GM18511 (cell line): Measurements from ENCODE around the gene SUV39H1.
"Not testable (repeated sequence)": the region's sequence is repeated elsewhere in the genome, so short reads cannot be mapped to it uniquely, and the experiment has no call there.

Experiments
- ATAC-seq: cut with Tn5 transposase; IDR thresholded peaks from one replicate; pipeline ENCODE4 v1.9.1; 2021; ENCODE audit warnings: mild to moderate bottlenecking, moderate library complexity; ENCODE audit not compliant: unreplicated experiment

SUV39H1 gene

DNA sequence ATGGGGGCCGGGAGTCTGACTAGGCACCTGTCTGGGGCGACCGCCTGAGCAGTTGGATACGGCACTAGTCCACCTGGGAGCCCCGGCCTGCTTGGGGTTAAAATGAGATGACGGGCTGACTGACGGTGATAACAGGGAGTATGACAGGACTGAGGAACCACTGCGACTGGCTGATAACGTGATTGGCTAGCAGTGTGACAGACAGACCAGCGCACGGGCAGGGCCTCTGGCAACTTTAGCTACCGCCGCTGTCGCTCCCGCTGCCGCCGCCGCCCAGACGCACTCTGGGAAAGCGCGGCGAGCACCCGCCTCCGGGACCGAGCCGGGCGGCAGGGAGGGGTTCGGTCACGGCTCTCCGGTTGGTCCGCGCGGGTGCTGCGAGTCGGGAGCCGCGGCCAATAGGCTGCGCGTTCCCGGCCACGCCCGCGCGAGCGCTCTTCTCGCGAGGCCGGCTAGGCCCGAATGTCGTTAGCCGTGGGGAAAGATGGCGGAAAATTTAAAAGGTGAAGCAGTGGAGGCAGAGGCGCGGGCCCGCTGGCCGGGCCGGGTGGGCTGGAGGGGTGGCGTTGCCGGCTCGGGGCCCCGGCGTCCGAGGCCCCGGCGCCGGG lies at the start of gene SUV39H1:
TSS of gene SUV39H1 (plus strand) at position 434 of the 608 bp plus-strand sequence. CDS start at position 485, 51 bp downstream.
- peak; percentile 89 for ATAC-seq

DNA sequence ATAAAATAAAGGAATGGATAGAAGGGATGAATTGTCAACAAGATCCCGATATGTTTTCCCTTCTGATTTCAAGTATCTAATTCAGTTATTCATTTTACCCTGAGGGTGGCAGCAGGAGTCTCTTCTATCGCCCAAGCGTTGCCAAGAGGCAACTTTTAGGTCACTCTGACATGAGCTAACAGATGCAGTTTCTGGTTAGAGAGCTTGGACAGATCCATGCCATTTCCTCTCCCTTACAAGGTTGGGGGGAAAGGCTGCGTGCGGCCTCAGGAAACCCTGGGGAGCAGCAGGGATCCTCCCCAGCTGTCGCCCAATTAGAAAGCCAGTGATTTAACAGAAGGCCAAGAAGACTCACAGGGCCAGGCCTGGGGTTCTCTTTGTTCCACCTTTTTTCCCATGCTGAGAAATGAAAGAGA lies 48.2 kb upstream of the SUV39H1 start:
- ATAC-seq, result no peak

DNA sequence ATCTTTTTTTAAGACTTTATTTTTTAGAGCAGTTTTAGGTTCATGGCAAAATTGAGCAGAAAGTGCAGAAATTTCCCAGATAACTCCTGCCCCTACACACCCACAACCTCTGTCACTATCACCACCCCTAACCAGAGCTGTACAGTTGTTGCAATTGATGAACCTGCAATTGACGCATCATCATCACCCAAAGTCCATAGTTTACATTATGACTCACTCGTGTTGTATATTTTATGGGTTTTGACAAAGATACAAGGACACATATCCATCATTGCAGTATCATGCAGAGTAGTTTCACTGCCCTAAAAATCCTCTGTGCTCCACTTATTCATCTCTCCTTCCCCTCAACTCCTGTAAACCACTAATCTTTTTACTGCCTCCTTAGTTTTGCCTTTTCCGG lies 47.4 kb upstream of the SUV39H1 start:
- no peak for ATAC-seq

- ATAC-seq, result not testable (repeated sequence)
Measured at GRCh38 chrX:48652055-48652579, 44.4 kb upstream of the SUV39H1 start.

DNA sequence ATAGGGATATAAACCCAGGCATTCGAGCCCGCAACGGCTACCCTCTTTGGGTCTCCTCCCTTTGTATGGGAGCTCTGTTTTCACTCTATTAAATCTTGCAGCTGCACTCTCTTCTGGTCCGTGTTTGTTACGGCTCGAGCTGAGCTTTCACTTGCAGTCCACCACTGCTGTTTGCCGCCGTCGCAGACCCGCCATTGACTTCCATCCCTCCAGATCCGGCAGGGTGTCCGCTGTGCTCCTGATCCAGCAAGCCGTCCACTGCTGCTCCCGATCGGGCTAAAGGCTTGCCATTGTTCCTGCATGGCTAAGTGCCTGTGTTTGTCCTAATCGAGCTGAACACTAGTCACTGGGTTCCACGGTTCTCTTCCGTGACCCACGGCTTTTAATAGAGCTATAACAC lies 41.8 kb upstream of the SUV39H1 start:
- ATAC-seq, result not testable (repeated sequence)

DNA sequence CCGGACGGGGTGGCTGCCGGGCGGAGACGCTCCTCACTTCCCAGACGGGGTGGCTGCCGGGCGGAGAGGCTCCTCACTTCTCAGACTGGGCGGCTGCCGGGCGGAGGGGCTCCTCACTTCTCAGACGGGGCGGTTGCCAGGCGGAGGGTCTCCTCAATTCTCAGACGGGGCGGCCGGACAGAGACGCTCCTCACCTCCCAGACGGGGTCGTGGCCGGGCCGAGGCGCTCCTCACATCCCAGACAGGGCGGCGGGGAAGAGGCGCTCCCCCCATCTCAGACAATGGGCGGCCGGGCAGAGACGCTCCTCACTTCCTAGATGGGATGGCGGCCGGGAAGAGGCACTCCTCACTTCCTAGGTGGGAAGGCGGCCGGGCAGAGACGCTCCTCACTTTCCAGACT lies 36.8 kb upstream of the SUV39H1 start:
- not testable (repeated sequence) for ATAC-seq

DNA sequence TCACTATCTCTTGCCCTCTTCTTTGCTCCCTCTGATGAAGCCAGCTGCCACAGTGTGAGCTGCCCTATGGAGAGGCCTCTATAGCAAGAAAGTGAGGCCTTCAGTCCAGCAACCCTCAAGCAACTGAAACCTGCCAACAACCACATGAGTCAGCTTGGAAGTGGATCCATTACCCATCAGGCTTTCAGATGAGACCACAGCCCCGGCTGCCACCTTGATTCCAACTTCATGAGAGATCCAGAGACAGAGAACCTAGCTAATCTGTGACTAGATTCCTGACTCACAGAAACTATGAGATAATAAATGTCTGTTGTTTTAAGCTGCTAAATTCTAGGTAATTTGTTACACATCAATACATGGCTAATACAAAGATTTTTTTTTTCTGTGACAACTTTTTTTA lies 33.3 kb upstream of the SUV39H1 start:
- ATAC-seq, result no peak

GRCh38 chrX:48664156-48664555 lies 32.4 kb upstream of the SUV39H1 start:
- no peak for ATAC-seq

GRCh38 chrX:48665991-48666390 lies 30.5 kb upstream of the SUV39H1 start:
- ATAC-seq, result no peak

GRCh38 chrX:48666649-48667048 lies 29.9 kb upstream of the SUV39H1 start:
- no peak for ATAC-seq

DNA sequence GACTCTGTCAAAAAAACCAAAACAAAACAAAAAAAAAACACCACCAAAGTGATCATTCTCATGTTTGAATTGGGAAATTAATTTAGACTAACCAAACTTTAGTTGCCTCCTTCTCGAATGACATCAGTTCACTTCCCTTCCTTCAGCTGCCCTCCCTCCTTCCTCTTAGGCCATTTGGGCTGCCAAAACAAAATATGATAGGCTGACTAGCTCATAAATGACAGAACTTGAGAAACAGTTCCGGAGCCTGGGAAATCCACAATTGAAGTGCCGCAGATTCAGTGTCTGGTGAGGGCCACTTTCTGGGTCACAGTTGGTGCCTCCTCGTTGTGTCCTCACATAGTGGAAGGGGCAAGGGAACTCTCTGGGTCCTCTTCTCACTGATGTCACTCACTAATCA lies 29.0 kb upstream of the SUV39H1 start:
- no peak for ATAC-seq

- not testable (repeated sequence) for ATAC-seq
Measured at GRCh38 chrX:48668187-48668586, 28.3 kb upstream of the SUV39H1 start.

DNA sequence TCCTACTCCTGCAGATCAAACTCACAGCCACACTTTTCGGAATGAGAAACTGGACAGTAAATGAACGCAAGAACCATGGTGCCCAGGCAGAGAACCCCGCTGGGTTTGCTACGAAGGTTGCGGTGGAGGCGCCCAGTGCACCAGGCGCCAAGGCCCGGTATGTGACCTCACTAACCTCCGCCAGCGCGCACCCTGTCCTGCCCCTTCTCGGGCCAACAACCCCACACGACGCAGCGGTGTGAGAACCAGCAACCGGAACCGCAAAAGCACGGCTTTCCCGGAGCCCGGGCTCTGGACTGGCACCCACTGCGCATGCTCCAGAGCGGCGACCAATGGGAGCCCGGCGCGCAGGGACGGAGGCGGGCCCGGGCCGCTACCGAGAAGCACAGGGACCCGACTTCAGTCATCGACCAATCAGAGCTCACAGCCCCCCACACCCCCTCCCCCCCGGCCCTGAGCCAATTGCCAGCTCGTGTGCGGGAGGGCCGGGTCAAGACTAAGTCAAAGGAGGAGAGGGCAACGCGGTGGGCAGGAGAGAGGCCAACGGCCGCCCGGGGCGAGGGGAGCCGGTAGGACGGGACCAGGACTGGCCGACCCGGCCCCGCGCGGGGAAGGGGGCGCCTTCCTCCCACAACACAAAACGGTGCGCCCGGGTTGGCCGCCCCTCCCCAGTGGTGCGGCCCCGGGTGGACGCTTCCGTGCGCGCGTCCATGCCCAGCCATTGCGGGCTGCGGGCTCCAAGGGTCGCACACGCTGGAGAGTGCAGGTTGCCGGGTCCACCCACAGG lies 20.2 kb upstream of the SUV39H1 start:
- ATAC-seq, result peak; percentile 93

DNA sequence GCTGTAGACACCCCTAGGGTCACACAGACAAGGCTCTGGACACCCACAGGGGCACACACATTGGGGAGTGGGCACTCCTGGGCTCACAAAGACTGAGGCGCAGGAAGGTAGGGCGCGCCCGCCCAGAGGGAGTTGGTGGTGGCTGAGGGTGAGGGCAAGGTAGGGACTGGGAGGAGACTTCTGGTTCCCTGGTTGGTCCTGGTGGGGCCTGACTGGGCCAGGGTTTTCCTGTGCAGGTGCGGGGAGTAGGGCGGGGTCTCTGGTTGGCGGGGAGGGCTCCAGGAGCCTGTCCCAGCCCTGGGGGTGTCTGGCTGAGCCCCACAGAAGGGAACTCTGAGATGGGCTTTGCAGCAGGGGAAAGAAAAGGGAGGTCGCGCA lies 19.7 kb upstream of the SUV39H1 start:
- ATAC-seq, result peak; percentile 20

GRCh38 chrX:48677516-48677915 lies 19.0 kb upstream of the SUV39H1 start:
- ATAC-seq, result no peak

GRCh38 chrX:48680467-48680866 lies 16.1 kb upstream of the SUV39H1 start:
- ATAC-seq, result not testable (repeated sequence)

DNA sequence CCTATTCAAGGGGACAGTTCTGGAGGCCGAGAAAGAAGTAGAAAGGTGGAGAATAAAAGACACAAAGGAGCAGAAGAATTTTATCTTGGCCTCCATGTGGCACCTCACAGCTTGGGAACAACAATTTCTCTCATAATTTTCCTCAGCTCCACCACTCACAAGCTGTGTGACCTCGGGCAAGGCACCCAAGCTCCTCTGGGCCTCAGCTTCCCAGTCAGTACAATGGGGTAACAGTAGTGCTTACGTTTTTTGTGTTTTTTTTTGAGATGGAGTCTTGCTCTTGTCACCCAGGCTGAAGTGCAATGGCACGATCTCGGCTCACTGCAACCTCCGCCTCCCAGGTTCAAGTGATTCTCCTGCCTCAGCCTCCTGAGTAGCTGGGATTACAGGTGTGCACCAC lies 15.6 kb upstream of the SUV39H1 start:
- ATAC-seq, result not testable (repeated sequence)

DNA sequence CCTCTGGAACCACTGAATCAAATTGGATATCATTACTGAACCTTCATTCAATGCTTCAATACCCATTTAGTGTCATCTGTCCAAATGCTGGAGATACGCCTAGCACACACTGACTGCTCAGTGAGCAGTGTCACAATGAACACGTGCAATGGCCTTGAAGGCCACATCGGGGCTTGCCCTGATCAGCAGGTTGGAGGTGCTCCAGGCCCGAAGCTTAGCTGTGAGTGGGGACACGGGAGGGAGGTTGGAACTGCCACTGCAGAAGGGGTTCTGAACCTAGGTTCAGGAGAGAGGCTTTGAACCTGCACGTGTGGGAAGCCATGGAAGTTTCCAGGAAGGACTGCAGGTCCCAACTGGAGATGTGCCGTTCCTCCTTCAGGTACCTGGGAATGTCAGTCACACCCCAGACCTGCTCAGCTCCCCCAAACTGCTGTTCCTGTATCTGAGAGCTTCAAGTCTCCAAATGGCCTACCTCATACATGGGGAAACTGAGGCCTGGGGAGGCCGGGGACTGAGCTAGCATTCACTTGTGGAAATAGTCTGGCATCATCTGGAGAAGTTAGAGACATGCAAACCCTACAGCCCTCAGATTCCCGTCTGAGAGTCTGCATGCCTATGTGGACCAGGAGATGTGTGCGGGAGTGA lies 14.9 kb upstream of the SUV39H1 start:
- ATAC-seq, result no peak

DNA sequence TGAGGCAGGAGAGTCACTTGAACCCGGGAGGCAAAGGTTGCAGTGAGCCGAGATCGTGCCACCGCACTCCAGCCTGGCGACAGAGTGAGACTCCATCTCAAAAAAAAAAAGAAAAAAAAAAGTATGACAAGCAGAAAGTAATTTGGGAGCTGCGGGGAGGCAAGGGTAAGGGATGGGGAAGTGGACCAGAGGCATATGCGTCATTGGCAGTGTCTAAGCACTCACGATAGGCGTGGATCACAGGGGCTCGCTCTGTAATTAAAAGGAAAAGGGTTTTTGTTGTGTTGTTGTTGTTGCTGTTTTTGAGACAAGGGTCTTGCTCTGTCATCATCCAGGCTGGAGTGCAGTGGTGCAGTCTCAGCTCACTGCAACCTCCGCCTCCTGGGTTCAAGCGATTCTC lies 13.7 kb upstream of the SUV39H1 start:
- not testable (repeated sequence) for ATAC-seq

DNA sequence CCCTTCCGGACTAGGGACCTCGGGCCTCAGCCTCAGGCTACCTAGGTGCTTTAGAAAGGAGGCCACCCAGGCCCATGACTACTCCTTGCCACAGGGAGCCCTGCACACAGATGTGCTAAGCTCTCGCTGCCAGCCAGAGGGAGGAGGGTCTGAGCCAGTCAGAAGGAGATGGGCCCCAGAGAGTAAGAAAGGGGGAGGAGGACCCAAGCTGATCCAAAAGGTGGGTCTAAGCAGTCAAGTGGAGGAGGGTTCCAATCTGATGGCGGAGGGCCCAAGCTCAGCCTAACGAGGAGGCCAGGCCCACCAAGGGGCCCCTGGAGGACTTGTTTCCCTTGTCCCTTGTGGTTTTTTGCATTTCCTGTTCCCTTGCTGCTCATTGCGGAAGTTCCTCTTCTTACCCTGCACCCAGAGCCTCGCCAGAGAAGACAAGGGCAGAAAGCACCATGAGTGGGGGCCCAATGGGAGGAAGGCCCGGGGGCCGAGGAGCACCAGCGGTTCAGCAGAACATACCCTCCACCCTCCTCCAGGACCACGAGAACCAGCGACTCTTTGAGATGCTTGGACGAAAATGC lies 13.0 kb upstream of the SUV39H1 start, which contains the start of gene WAS:
TSS of gene WAS (plus strand) at position 389 of the 572 bp plus-strand sequence. CDS start at position 444, 55 bp downstream.
- peak; percentile 92 for ATAC-seq

- ATAC-seq, result no peak
Measured at GRCh38 chrX:48684134-48684533, 12.4 kb upstream of the SUV39H1 start.
